ENCODE data around the gene COQ8B.

The COQ8B gene

DNA sequence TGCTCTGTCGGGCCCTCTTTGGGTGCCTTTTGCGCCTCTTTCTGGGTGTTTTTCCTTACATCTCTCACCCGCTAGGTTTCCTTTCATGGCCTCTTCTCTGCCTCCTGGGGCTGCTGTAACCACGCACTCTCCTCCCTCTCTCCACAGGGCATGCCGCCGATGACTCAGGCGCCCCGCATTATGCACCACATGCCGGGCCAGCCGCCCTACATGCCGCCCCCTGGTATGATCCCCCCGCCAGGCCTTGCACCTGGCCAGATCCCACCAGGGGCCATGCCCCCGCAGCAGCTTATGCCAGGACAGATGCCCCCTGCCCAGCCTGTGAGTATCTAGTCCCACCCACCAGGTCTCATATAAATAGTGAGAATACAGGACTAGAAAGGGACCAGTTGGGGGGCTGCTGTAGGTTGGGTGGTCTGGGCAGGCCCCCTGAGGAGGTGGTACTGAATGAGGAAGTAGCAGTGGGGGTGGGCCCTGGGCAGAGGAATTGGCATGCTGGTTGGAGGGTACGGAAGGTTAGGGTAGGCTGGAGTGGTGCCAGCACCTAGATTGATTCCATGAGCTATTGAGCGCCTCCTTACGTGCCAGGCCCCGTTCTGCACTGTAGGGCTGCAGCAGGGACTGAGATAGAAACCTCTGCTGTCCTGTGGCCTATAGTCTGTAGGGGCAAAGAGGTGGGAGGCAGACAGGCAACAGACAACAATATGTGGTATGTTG is 46.2 kb upstream of the COQ8B start:
- Histone ChIP-seq H3K4me3 (ENCODE audit: low read length) (no peak overlapping the region), H3K9me2 (replicated peaks; ENCODE audit: control insufficient read depth, low read length) (no peaks in the 10 kb centered on the region), H3K79me2 (ENCODE audit: control insufficient read depth, low read length) (peaks cover 35% of the 10 kb centered on the region), H4K20me1 (ENCODE audit: control insufficient read depth, insufficient read depth, low read depth, low read length) (no peaks in the 10 kb centered on the region; the same call in 1 of the 2 replicates), H3K27me3 (ENCODE audit: control insufficient read depth, low read length) (no peaks in the 10 kb centered on the region), H3K27ac (ENCODE audit: low read depth, low read length) (no peak overlapping the region), H3K9me3 (ENCODE audit: control insufficient read depth, insufficient read depth, low read length) (no peaks in the 10 kb centered on the region), H3F3A (ENCODE audit: control insufficient read depth, insufficient read depth) (peaks cover 11% of the 10 kb centered on the region), H3K4me1 (ENCODE audit: control insufficient read depth, low read length) (no peaks in the 10 kb centered on the region), H3K4me2 (ENCODE audit: low read length) (no peak overlapping the region), H3K36me3 (ENCODE audit: control insufficient read depth, low read length) (peaks cover 86% of the 10 kb centered on the region)
- TF ChIP-seq EZH2phosphoT487 (IDR thresholded peaks at IDR 0.05; ENCODE audit: borderline replicate concordance, low read length), result no peak
- TF ChIP-seq, protein P1, sequence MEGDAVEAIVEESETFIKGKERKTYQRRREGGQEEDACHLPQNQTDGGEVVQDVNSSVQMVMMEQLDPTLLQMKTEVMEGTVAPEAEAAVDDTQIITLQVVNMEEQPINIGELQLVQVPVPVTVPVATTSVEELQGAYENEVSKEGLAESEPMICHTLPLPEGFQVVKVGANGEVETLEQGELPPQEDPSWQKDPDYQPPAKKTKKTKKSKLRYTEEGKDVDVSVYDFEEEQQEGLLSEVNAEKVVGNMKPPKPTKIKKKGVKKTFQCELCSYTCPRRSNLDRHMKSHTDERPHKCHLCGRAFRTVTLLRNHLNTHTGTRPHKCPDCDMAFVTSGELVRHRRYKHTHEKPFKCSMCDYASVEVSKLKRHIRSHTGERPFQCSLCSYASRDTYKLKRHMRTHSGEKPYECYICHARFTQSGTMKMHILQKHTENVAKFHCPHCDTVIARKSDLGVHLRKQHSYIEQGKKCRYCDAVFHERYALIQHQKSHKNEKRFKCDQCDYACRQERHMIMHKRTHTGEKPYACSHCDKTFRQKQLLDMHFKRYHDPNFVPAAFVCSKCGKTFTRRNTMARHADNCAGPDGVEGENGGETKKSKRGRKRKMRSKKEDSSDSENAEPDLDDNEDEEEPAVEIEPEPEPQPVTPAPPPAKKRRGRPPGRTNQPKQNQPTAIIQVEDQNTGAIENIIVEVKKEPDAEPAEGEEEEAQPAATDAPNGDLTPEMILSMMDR (IDR thresholded peaks at IDR 0.05; ENCODE audit: low read depth, low read length, poor library complexity, severe bottlenecking), result no peak

DNA sequence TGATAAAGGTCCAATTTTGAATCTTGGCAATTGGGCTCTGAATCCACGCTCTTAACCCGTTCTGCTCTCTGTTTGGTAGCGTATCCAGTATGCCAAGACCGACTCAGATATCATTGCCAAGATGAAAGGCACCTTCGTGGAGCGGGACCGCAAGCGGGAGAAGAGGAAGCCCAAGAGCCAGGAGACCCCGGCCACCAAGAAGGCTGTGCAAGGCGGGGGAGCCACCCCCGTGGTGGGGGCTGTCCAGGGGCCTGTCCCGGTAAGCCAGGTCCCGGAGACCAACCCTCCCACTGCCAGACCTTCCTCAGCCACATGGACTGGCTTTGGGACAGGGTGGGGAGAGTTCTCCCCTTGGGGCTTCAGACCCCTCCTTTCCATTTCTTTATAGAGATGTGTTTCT is 42.7 kb upstream of the COQ8B start:
- Histone ChIP-seq H3K79me2 (ENCODE audit: control insufficient read depth, low read length) (peaks cover 68% of the 10 kb centered on the region), H3K9me3 (ENCODE audit: control insufficient read depth, insufficient read depth, low read length) (no peaks in the 10 kb centered on the region), H3F3A (ENCODE audit: control insufficient read depth, insufficient read depth) (peaks cover 2% of the 10 kb centered on the region; the same call in 1 of the 2 replicates), H3K4me2 (ENCODE audit: low read length) (no peak overlapping the region), H3K4me3 (ENCODE audit: low read length) (no peak overlapping the region), H3K9me2 (replicated peaks; ENCODE audit: control insufficient read depth, low read length) (no peaks in the 10 kb centered on the region), H3K27me3 (ENCODE audit: control insufficient read depth, low read length) (no peaks in the 10 kb centered on the region), H4K20me1 (ENCODE audit: control insufficient read depth, insufficient read depth, low read depth, low read length) (peaks cover 24% of the 10 kb centered on the region), H3K27ac (ENCODE audit: low read depth, low read length) (no peak overlapping the region), H3K36me3 (ENCODE audit: control insufficient read depth, low read length) (peaks cover 93% of the 10 kb centered on the region), H3K4me1 (ENCODE audit: control insufficient read depth, low read length) (peaks cover 25% of the 10 kb centered on the region)
- TF ChIP-seq, protein P1 (IDR thresholded peaks at IDR 0.05; ENCODE audit: low read depth, low read length, poor library complexity, severe bottlenecking), result no peak
- no peak for TF ChIP-seq EZH2phosphoT487 (IDR thresholded peaks at IDR 0.05; ENCODE audit: borderline replicate concordance, low read length)

DNA sequence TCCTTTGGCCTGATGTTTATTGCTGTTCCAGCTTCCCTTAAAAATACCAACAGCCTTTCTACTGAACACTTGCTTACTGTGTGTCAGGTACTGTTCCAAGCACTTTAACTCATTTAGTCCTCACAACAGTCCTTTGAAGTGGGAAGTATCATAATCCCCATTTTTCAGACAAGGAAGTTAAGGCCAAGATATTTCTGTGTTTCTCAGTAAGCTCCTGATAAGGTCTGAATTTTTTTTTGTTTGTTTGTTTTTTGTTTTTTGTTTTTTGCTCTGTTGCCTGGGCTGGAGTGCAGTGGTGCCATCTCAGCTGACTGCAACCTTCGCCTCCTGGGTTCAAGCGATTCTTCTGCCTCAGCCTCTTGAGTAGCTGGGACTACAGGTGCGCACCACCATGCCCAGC is 41.8 kb upstream of the COQ8B start:
- H3K4me1 ChIP-seq (ENCODE audit: control insufficient read depth, low read length), result peaks cover 31% of the 10 kb centered on the region
- no peak overlapping the region for H3K27ac ChIP-seq (ENCODE audit: low read depth, low read length)
- no peaks in the 10 kb centered on the region for H3K9me3 ChIP-seq (ENCODE audit: control insufficient read depth, insufficient read depth, low read length)
- H3K36me3 ChIP-seq (ENCODE audit: control insufficient read depth, low read length), result peaks cover 91% of the 10 kb centered on the region
- no peak for TF ChIP-seq EZH2phosphoT487 (IDR thresholded peaks at IDR 0.05; ENCODE audit: borderline replicate concordance, low read length)
- TF ChIP-seq, protein P1 (IDR thresholded peaks at IDR 0.05; ENCODE audit: low read depth, low read length, poor library complexity, severe bottlenecking), result no peak
- peaks cover 76% of the 10 kb centered on the region for H3K79me2 ChIP-seq (ENCODE audit: control insufficient read depth, low read length)
- H3K27me3 ChIP-seq (ENCODE audit: control insufficient read depth, low read length), result no peaks in the 10 kb centered on the region
- H3K9me2 ChIP-seq (replicated peaks; ENCODE audit: control insufficient read depth, low read length), result no peaks in the 10 kb centered on the region
- H3K4me3 ChIP-seq (ENCODE audit: low read length), result no peak overlapping the region
- H3K4me2 ChIP-seq (ENCODE audit: low read length), result no peak overlapping the region
- H3F3A ChIP-seq (ENCODE audit: control insufficient read depth, insufficient read depth), result peaks cover 2% of the 10 kb centered on the region; the same call in 1 of the 2 replicates
- peaks cover 27% of the 10 kb centered on the region for H4K20me1 ChIP-seq (ENCODE audit: control insufficient read depth, insufficient read depth, low read depth, low read length)

Measured in DOHH2 (cell line).